ENCODE data around the gene FFAR1. TPM values are rescaled to one million over a fixed set of nuclear protein-coding genes. Genes with fewer than 3 reads are reported as not detected.

FFAR1 gene
- polyA plus RNA-seq, 1 experiment: not detected

- CTCF ChIA-PET: no interaction called here
These were observed 26.4 kb upstream of the FFAR1 start for GRCh38 chr19:35321291-35321690.

GRCh38 chr19:35322014-35322413 is 25.7 kb upstream of the FFAR1 start:
- POLR2A ChIA-PET: no interaction called here
- TF ChIP-seq, protein P1, sequence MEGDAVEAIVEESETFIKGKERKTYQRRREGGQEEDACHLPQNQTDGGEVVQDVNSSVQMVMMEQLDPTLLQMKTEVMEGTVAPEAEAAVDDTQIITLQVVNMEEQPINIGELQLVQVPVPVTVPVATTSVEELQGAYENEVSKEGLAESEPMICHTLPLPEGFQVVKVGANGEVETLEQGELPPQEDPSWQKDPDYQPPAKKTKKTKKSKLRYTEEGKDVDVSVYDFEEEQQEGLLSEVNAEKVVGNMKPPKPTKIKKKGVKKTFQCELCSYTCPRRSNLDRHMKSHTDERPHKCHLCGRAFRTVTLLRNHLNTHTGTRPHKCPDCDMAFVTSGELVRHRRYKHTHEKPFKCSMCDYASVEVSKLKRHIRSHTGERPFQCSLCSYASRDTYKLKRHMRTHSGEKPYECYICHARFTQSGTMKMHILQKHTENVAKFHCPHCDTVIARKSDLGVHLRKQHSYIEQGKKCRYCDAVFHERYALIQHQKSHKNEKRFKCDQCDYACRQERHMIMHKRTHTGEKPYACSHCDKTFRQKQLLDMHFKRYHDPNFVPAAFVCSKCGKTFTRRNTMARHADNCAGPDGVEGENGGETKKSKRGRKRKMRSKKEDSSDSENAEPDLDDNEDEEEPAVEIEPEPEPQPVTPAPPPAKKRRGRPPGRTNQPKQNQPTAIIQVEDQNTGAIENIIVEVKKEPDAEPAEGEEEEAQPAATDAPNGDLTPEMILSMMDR (IDR thresholded peaks at IDR 0.05; ENCODE audit: insufficient read depth, low read depth, low read length): no peak
- DNase-seq (ENCODE audit: low read depth): no peak
- CTCF ChIA-PET: no interaction called here
- no peaks in the 10 kb centered on the region; the same call in 1 of the 2 replicates for H3K27me3 ChIP-seq (ENCODE audit: control insufficient read depth, insufficient read depth, low read length)
- no peak overlapping the region for H3K4me3 ChIP-seq (ENCODE audit: low read depth, low read length)
- H3K36me3 ChIP-seq (ENCODE audit: control insufficient read depth, insufficient read depth, low read length): no peaks in the 10 kb centered on the region

More at GRCh38 chr19:35321291-35321690, 26.4 kb upstream of the FFAR1 start:
- TF ChIP-seq, protein P1 (IDR thresholded peaks at IDR 0.05; ENCODE audit: insufficient read depth, low read depth, low read length): no peak
- H3K36me3 ChIP-seq (ENCODE audit: control insufficient read depth, insufficient read depth, low read length): no peaks in the 10 kb centered on the region
- H3K4me3 ChIP-seq (ENCODE audit: low read depth, low read length): no peak overlapping the region
- POLR2A ChIA-PET: no interaction called here
- H3K27me3 ChIP-seq (ENCODE audit: control insufficient read depth, insufficient read depth, low read length): no peaks in the 10 kb centered on the region
- DNase-seq (ENCODE audit: low read depth): no peak

DNA sequence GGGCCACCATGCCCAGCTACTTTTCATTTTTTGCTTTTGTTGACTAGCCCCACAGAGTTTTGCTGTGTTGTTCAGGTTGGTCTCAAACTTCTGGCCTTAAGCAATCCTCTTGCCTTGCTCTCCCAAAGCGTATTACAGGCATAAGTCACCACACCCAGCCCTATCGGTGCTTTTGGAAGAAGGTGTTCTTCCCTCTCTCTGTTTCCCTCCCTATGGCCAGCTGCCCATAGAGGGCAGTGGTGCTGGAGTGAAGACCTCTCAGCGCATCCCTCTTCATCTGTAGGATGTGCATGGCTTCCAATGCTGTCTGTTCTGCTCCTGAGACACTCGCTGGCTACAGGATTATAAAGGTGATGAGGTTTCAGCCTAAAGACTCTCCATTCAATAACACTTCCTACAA is 20.1 kb upstream of the FFAR1 start:
- TF ChIP-seq, protein P1 (IDR thresholded peaks at IDR 0.05; ENCODE audit: insufficient read depth, low read depth, low read length): peak; percentile 27; the same call in 1 of the 2 replicates
- Histone ChIP-seq H3K4me3 (ENCODE audit: low read depth, low read length) (no peak overlapping the region), H3K27me3 (ENCODE audit: control insufficient read depth, insufficient read depth, low read length) (peaks cover 2% of the 10 kb centered on the region), H3K36me3 (ENCODE audit: control insufficient read depth, insufficient read depth, low read length) (no peaks in the 10 kb centered on the region)
- ChIA-PET CTCF (no interaction called here), POLR2A (no interaction called here)
- no peak for DNase-seq (ENCODE audit: low read depth)

- Histone ChIP-seq H3K4me3 (ENCODE audit: low read depth, low read length) (no peak within 1 kb of the TSS), H3K27me3 (ENCODE audit: control insufficient read depth, insufficient read depth, low read length) (peaks cover 3% of the 10 kb centered on the region), H3K36me3 (ENCODE audit: control insufficient read depth, insufficient read depth, low read length) (no peaks in the 10 kb centered on the region)
- TF ChIP-seq, protein P1 (IDR thresholded peaks at IDR 0.05; ENCODE audit: insufficient read depth, low read depth, low read length): no peak
- DNase-seq (ENCODE audit: low read depth): no peak
- ChIA-PET POLR2A (no interaction called here), CTCF (no interaction called here)
These were observed 18.8 kb upstream of the FFAR1 start, which contains the start of gene CD22 for GRCh38 chr19:35328851-35329285. Gene CD22, plus strand, starts transcription at chr19:35329187. Its CDS starts 2,854 bp downstream, at chr19:35332041.

DNA sequence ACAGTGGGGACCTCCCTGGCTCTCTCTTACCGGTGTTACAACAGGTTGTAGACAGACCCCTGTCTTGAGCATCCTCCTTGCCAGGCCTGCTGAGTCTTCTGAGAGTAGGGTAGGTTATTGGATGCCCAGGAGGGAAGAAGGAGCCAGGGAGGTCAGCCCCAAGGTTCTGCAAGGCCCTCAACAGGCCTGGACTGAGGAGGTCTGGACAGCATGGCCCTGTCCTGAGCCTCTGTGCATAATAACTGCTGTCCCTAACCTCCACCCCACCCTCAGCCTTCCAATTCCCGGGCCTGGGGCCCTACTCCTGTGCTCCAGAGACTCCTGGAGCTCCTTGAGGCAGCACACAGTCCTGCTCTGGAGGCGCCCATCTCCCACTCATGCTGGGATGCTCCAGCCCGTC is 18.4 kb upstream of the FFAR1 start:
- Histone ChIP-seq H3K36me3 (ENCODE audit: control insufficient read depth, insufficient read depth, low read length) (no peaks in the 10 kb centered on the region), H3K4me3 (ENCODE audit: low read depth, low read length) (no peak overlapping the region), H3K27me3 (ENCODE audit: control insufficient read depth, insufficient read depth, low read length) (peaks cover 3% of the 10 kb centered on the region)
- TF ChIP-seq, protein P1 (IDR thresholded peaks at IDR 0.05; ENCODE audit: insufficient read depth, low read depth, low read length): no peak
- CTCF ChIA-PET: no interaction called here
- no peak for DNase-seq (ENCODE audit: low read depth)
- POLR2A ChIA-PET: no interaction called here
